HG03280 (cell line): ENCODE results near the gene MAST1.
"Not testable (repeated sequence)": the region's sequence is repeated elsewhere in the genome, so short reads cannot be mapped to it uniquely, and the experiment has no call there.

Experiments used
- ATAC-seq: cut with Tn5 transposase; IDR thresholded peaks from one replicate; pipeline ENCODE4 v1.9.1; 2021; ENCODE audit warnings: mild to moderate bottlenecking, moderate library complexity; ENCODE audit not compliant: unreplicated experiment

Gene MAST1

GRCh38 chr19:12838886-12839756 is 806 bp downstream of the MAST1 start:
- no peak for ATAC-seq

GRCh38 chr19:12840091-12841079 is 2.1 kb downstream of the MAST1 start:
- no peak for ATAC-seq

GRCh38 chr19:12841094-12841493 is 2.8 kb downstream of the MAST1 start:
- ATAC-seq, result no peak

DNA sequence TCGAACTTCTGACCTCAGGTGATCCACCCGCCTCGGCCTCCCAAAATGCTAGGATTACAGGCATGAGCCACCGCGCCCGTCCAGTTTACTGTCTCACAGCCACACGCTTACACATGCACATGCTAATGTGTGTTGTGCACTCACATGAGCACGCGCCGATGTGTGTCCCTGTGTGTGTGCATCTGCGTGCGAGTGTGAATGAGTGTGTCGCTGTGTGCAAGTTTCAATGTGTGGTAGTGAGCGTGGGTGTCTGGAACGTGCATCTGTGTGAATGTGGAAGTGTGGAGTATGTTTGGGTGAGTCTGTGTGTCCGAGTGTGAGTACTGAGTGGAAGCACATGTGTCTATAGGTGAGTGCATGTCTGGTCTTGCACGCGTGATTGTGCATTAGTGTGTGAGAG is 4.2 kb downstream of the MAST1 start:
- no peak for ATAC-seq

DNA sequence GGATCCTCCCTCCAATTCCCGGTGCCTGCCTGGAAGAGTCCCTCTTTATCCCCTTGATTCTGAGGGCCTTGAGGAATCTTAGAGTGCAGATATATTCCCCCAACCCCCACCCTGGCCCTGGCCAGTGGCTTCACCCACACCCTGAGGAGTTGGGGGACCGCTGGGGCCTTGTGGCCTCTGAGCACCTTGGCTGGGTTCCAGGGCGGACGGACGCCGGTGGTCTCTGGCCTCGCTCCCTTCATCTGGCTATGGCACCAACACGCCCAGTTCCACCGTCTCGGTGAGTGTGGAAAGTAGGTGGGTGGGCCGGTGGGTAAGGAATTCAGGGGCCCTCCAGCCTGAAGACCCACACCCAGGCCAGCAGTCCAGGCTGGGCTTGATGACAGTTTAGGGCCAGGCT is 5.0 kb downstream of the MAST1 start:
- no peak for ATAC-seq

- no peak for ATAC-seq
These were observed 5.9 kb downstream of the MAST1 start for GRCh38 chr19:12843999-12844732.

GRCh38 chr19:12846613-12847012 is 8.3 kb downstream of the MAST1 start:
- ATAC-seq, result not testable (repeated sequence)

DNA sequence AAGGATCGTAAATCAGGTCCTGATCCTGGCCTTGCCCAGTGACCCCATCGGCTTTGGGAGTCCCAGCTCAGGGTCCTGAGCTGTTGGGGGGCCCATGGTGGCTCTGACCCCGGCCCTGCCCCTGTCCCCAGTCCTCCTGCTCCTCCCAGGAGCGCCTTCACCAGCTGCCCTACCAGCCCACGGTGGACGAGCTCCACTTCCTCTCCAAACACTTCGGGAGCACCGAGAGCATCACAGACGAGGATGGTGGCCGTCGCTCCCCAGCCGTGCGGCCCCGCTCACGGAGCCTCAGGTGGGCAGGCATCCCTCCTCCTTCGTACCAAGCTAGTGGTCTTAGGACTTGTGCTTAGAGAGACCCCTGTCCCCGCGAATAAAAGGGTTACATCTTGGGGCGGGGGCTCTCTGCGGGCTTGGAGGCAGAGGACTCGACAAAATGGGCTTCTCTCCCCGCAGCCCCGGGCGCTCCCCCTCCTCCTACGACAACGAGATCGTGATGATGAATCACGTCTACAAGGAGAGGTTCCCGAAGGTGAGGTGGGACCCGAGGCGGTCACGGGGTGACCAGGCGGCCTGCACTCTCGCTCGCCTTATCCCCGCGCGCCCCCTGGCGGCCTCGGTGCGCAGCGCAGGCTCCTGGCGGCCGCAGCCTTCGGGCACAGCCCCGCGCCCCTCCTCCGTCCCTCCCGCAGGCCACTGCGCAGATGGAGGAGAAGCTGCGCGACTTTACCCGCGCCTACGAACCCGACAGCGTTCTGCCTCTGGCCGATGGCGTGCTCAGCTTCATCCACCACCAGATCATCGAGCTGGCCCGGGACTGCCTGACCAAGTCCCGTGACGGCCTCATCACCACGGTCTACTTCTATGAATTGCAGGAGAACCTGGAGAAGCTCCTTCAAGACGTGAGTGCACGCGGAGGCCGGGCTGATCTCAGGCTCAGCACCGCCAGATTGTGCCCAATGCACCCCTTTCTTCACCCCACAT is 9.1 kb downstream of the MAST1 start:
- ATAC-seq, result peak; percentile 87

DNA sequence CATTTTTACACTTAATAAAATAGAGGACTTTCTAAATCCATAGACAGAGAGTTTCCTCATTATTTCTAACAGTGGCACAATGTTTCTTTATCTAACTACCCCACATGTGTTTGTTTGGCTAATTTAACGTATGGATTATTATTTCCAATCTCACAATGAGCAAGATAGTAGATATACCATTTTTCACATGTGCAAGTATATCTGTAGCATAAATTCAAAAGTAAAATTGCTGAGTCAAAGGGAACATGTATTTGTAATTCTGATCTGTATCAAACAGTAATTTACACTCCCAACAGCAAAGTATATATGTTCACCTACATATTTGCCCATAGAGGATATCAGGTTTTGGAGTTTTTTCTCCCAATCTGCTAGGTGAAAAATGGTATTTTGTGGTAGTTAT is 18.3 kb downstream of the MAST1 start:
- ATAC-seq, result no peak

- no peak for ATAC-seq
These were observed 20.0 kb downstream of the MAST1 start for GRCh38 chr19:12858041-12858928.

DNA sequence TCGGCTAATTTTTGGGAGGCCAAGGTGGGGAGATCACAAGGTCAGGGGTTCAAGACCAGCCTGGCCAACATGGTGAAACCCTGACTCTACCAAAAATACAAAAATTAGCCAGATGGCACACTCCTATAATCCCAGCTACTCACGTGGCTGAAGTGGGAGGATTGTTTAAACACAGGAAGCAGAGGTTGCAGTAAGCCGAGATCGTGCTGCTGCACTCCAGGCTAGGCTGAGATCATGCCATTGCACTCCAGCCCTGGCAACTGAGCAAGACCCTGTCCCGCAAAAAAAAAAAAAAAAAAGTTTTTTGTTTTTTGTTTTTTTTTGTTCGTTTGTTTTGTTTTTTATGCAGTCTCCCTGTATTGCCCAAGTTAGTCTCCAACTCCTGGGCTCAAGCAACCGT is 21.2 kb downstream of the MAST1 start:
- ATAC-seq, result no peak

- ATAC-seq, result no peak
These were observed 25.8 kb downstream of the MAST1 start for GRCh38 chr19:12864143-12864542.

GRCh38 chr19:12864721-12865715 is 26.7 kb downstream of the MAST1 start:
- ATAC-seq, result no peak

- ATAC-seq, result no peak
These were observed 27.6 kb downstream of the MAST1 start for GRCh38 chr19:12865746-12866415.

DNA sequence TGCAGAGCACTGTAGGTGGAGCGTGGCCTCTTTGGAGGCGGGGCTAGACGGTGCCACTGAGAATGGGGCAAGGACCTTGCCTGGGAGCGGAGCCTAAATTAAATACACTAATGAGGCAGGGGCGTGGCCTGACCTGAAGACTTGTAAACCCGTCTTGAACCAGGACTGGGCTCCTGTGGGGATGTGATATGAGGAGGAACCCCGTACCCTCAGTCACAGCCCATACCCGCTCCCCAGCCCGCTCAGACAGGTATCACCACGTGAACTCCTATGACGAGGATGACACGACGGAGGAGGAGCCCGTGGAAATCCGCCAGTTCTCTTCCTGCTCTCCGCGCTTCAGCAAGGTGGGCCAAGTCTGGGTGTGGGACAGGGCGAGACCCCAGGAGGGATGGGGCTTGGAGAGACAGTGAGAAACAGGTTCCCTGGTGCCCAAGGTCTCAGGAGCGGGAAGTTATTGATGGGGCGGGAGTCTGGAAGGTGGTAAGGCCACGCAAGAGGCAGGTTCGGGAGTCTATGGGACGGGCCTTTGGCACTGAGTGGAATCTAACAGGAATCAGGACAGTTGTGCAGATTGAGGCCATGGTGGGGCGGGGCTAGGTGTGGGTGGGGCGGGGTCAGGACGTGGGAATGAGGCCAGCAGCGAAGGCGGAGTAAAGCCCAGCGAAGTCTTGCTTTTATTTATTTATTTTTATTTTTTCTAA is 28.3 kb downstream of the MAST1 start:
- no peak for ATAC-seq
